Measurements from ENCODE around the gene GALNT18.

Gene GALNT18

DNA sequence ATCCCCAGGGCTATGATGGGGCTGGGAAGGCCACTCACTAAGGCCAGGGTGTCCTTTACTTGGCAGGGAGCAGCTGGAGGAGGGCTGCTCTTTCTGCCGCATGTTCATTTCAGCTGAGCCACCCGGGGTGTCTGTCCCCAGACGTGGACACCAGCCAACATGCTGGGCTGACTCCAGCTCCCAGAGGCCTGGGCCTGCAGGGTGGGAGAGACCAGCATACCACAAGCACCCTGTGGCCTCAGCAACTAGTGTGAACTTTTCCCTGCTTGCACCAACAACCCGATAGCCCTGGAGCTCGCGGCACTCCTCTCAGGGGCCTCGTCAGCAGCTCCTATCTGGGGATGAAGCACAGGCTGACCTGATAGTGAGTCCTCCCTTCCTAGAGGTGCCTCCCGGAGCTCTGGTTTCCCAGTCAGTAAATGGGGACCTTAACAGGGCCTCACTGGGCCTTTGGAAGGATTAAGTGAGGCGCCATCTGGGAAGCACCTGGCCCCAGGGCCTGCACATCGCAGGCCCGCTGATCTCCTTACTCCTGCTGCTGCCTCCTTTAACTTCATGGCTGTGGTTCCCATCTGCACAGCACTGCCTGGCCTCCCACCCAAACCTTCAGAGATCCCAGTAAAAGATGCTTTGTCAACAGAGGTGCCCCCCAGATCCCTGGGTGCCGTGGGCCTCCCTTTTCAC is 83.4 kb downstream of the GALNT18 start:
- TF ChIP-seq, protein P1, sequence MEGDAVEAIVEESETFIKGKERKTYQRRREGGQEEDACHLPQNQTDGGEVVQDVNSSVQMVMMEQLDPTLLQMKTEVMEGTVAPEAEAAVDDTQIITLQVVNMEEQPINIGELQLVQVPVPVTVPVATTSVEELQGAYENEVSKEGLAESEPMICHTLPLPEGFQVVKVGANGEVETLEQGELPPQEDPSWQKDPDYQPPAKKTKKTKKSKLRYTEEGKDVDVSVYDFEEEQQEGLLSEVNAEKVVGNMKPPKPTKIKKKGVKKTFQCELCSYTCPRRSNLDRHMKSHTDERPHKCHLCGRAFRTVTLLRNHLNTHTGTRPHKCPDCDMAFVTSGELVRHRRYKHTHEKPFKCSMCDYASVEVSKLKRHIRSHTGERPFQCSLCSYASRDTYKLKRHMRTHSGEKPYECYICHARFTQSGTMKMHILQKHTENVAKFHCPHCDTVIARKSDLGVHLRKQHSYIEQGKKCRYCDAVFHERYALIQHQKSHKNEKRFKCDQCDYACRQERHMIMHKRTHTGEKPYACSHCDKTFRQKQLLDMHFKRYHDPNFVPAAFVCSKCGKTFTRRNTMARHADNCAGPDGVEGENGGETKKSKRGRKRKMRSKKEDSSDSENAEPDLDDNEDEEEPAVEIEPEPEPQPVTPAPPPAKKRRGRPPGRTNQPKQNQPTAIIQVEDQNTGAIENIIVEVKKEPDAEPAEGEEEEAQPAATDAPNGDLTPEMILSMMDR (IDR thresholded peaks at IDR 0.05; ENCODE audit: low read depth, low read length): no peak
- DNase-seq (ENCODE audit: extremely low read depth, low read depth): no peak

DNA sequence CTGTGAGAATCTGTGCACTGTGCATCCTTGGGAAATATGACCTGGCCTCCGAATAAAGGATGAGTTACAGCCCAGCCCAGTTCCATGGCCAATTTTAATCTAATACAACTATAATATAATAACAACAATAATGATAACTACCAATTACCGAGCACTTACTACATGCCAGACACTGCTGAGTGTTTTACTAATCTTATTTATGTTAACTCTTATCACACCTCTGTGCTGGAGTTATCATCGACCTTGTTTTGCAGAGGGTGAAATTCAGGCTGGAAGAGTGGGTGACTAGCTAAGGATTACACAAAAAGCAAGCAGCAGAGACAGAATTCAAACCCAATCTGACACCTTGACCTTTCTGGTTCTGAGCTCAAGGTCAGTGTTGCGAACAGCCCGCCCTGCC is 83.9 kb downstream of the GALNT18 start:
- no peak for DNase-seq (ENCODE audit: extremely low read depth, low read depth)
- TF ChIP-seq, protein P1 (IDR thresholded peaks at IDR 0.05; ENCODE audit: low read depth, low read length): no peak

DNA sequence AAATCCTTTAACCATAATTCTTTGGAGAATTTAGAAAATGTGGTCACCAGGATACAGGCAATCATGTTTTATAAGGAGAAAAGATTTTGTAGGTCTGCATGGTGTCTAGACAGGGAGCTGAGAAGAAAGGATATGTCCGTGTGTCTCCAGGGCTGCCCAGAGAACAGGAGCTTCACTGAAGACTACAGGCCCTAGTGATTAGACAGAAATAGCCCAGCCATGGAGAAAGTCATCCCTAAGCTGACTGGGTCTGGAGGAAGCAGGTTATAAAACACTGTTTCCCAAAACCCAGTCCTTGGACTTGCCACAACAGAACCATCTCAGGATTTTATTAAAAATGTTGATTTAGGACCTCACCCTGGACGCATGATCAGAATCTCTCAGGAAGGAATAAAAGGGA is 84.4 kb downstream of the GALNT18 start:
- TF ChIP-seq, protein P1 (IDR thresholded peaks at IDR 0.05; ENCODE audit: low read depth, low read length): no peak
- no peak for DNase-seq (ENCODE audit: extremely low read depth, low read depth)

DNA sequence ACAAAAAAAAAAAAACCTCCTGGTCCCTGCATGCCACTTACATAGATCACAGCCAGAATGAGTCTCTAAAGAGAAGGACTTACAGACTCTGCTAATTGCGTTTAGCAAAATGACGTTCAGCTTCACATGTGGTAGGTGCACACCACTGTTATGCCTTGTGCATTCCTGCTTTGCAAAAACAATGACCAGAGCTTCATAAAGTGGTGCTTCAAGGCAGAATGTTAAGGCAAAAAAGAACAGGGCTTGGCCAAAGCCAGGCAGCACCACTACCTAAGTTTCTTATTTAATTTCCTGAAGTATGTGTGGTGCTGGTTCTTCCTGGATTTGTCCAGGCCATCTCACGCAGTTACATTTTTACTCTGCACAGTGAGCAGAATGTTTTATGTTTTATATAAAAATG is 85.2 kb downstream of the GALNT18 start:
- TF ChIP-seq, protein P1 (IDR thresholded peaks at IDR 0.05; ENCODE audit: low read depth, low read length): no peak
- no peak for DNase-seq (ENCODE audit: extremely low read depth, low read depth)

DNA sequence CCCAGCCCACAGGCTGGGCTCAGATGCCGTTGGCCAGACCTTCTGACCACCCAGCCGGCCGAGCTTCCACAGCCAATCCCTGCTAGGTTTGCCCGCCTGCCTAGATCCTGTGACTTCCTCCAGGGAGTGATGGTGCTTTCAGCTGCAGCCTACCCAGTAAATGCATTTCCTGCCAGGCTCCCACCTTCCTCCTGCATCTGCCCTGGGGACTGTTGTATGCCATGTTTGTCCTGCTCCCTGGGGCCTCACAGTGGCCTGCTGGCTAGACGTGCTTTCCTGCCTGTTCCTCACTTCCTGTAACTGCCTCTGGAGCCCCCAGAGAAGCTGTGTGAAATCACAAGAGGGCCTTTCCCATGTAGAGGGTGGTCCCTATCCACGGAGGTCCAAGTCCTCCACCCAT is 86.2 kb downstream of the GALNT18 start:
- TF ChIP-seq, protein P1 (IDR thresholded peaks at IDR 0.05; ENCODE audit: low read depth, low read length): no peak
- DNase-seq (ENCODE audit: extremely low read depth, low read depth): no peak

DNA sequence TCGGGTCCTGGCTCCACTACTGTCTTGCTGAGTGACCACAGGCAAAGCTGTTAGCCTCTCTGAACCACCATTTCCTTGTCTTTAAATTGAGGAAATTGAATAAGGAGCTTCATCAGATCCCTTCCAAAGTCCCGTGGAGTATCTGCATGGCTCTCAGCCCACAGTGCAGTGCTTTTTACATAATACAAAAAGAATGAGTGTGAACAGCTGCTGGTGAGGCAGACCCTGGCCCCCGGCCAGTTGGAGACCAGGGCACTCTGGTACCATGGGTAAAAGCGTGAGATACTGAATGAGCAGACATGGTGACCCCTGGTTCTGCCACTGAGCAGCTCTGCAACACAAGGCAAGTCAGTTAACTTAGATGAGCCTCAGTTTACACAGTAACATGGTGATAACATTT is 86.8 kb downstream of the GALNT18 start:
- TF ChIP-seq, protein P1 (IDR thresholded peaks at IDR 0.05; ENCODE audit: low read depth, low read length): no peak
- no peak for DNase-seq (ENCODE audit: extremely low read depth, low read depth)

DNA sequence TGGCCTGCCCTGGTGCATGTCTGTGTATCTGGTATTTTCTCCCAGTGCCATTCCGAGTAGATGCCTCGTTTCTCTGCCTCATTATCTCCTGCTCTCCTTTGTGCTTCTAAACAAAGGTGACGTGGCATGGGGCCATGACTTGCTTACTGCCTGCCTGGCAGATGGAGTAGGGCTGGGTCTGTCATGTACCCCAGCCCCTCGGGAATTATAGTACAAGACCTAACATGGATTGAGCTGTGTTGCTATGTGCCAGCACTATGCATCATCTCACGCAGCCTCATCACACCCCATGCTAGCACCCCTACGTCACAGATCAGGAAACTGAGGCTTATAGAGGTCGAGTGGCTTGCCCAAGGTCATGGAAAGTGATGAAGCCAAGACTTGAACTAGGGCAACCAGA is 88.1 kb downstream of the GALNT18 start:
- DNase-seq (ENCODE audit: extremely low read depth, low read depth): no peak
- TF ChIP-seq, protein P1 (IDR thresholded peaks at IDR 0.05; ENCODE audit: low read depth, low read length): no peak

Measured in AG09319 (cell line).